ENCODE data around the gene CHID1.

Gene CHID1

DNA sequence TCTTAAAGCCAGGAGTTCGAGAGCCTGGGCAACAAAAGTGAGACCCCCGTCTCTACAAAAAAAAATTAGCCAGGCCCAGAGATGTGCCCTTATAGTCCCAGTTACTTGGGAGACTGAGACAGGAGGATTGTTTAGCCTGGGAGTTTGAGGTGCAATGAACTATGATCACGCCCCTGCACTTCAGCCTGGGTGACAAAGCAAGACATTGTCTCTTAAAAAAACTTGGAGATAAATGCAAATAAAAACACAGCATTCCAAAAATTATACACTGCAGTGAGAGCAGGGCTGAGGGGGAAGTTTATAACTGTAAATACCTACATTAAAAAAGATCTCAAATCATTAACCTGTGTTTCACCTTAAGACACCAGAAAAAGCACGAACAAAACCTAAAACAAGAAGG lies 37.1 kb upstream of the CHID1 start:
- TF ChIP-seq, protein P1, sequence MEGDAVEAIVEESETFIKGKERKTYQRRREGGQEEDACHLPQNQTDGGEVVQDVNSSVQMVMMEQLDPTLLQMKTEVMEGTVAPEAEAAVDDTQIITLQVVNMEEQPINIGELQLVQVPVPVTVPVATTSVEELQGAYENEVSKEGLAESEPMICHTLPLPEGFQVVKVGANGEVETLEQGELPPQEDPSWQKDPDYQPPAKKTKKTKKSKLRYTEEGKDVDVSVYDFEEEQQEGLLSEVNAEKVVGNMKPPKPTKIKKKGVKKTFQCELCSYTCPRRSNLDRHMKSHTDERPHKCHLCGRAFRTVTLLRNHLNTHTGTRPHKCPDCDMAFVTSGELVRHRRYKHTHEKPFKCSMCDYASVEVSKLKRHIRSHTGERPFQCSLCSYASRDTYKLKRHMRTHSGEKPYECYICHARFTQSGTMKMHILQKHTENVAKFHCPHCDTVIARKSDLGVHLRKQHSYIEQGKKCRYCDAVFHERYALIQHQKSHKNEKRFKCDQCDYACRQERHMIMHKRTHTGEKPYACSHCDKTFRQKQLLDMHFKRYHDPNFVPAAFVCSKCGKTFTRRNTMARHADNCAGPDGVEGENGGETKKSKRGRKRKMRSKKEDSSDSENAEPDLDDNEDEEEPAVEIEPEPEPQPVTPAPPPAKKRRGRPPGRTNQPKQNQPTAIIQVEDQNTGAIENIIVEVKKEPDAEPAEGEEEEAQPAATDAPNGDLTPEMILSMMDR (IDR thresholded peaks at IDR 0.05; ENCODE audit: insufficient read depth, low read length, poor library complexity, severe bottlenecking), result no peak
- Histone ChIP-seq H3K36me3 (ENCODE audit: control insufficient read depth, insufficient read depth, low read length) (peaks cover 4% of the 10 kb centered on the region), H3K27me3 (replicated peaks; ENCODE audit: control insufficient read depth, insufficient read depth, low read length) (no peaks in the 10 kb centered on the region), H3K4me3 (replicated peaks; ENCODE audit: low read depth, low read length) (no peak overlapping the region)
- no peak for DNase-seq (ENCODE audit: extremely low read depth, insufficient read length)

GRCh38 chr11:945986-946385 lies 35.4 kb upstream of the CHID1 start:
- no peaks in the 10 kb centered on the region for H3K27me3 ChIP-seq (replicated peaks; ENCODE audit: control insufficient read depth, insufficient read depth, low read length)
- DNase-seq (ENCODE audit: extremely low read depth, insufficient read length), result no peak
- H3K36me3 ChIP-seq (ENCODE audit: control insufficient read depth, insufficient read depth, low read length), result peaks cover 4% of the 10 kb centered on the region
- H3K4me3 ChIP-seq (replicated peaks; ENCODE audit: low read depth, low read length), result no peak overlapping the region
- TF ChIP-seq, protein P1 (IDR thresholded peaks at IDR 0.05; ENCODE audit: insufficient read depth, low read length, poor library complexity, severe bottlenecking), result no peak

- Histone ChIP-seq H3K4me3 (replicated peaks; ENCODE audit: low read depth, low read length) (no peak overlapping the region), H3K27me3 (replicated peaks; ENCODE audit: control insufficient read depth, insufficient read depth, low read length) (no peaks in the 10 kb centered on the region), H3K36me3 (ENCODE audit: control insufficient read depth, insufficient read depth, low read length) (peaks cover 4% of the 10 kb centered on the region)
- DNase-seq (ENCODE audit: extremely low read depth, insufficient read length), result no peak
- TF ChIP-seq, protein P1 (IDR thresholded peaks at IDR 0.05; ENCODE audit: insufficient read depth, low read length, poor library complexity, severe bottlenecking), result no peak
Observed at GRCh38 chr11:944711-945470, 34.3 kb upstream of the CHID1 start.

DNA sequence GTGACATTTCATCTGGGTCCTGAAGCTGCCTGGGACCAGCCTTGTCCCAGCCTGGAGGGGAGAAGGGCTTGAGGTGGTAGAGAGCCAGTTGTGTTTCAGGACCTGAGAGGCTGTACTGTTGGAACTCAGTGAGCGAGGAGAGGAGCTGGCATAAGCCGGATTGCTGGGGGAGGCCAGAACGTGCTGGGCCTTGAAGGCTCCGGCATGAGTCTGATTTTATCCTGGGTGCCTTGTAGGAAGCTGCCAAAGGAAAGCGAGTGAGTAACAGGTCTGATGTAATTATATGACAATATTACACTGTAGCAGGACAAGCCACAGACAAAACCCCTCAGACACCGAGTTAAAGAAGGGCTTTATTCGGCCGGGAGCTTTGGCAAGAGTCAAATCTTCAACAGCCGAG lies 32.2 kb upstream of the CHID1 start:
- TF ChIP-seq, protein P1 (IDR thresholded peaks at IDR 0.05; ENCODE audit: insufficient read depth, low read length, poor library complexity, severe bottlenecking), result no peak
- H3K4me3 ChIP-seq (replicated peaks; ENCODE audit: low read depth, low read length), result no peak overlapping the region

DNA sequence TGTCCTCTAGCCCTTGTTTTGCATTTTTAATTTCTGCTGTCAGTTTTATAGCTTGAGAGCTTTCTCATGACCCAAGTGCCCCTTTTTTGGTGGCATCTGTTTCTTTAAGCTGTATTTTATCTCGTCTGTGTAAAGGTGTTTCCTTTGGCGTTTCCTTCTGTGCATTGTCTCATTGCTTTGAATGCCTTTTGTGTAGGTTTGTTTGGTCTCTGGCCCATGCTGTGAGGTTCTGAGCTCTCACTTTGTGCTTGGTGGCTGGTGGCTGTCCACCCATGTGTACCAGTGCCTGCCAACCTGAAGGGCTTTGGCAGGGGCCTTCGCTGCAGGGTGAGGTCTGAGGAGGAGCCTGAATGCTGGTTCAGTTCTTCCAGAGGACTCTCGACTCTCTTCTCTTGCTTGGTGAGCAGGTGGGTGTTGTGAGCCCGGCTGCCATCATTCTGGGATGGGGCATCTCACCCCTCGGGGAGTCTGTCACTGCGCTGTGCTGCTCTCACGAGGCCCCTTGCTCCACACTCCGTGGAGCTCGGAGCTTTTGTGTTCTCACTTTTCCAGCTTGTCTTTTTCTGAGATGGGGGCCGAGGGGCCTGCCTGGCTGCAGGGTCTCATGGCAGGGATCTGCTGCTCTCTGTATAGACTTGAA lies 30.0 kb upstream of the CHID1 start:
- Histone ChIP-seq H3K27me3 (replicated peaks; ENCODE audit: control insufficient read depth, insufficient read depth, low read length) (no peaks in the 10 kb centered on the region), H3K36me3 (ENCODE audit: control insufficient read depth, insufficient read depth, low read length) (no peaks in the 10 kb centered on the region; the same call in 1 of the 2 replicates), H3K4me3 (replicated peaks; ENCODE audit: low read depth, low read length) (no peak overlapping the region)
- TF ChIP-seq, protein P1 (IDR thresholded peaks at IDR 0.05; ENCODE audit: insufficient read depth, low read length, poor library complexity, severe bottlenecking), result no peak
- no peak for DNase-seq (ENCODE audit: extremely low read depth, insufficient read length)

More for the DNA sequence above, 32.2 kb upstream of the CHID1 start:
- no peak for DNase-seq (ENCODE audit: extremely low read depth, insufficient read length)
- H3K27me3 ChIP-seq (replicated peaks; ENCODE audit: control insufficient read depth, insufficient read depth, low read length), result no peaks in the 10 kb centered on the region
- H3K36me3 ChIP-seq (ENCODE audit: control insufficient read depth, insufficient read depth, low read length), result peaks cover 4% of the 10 kb centered on the region
